IMR-90 (cell line): Measurements from ENCODE around the gene NCS1. TPM values are rescaled to one million over a fixed set of nuclear protein-coding genes. Genes with fewer than 3 reads are reported as not detected.

ENCODE experiments used
- polyA plus RNA-seq, 3 experiments: library from polyadenylated mRNA; depleted of rRNA; stranded (reverse); fragments of >200 nt; gene quantifications; 2 replicates each; pipeline ENCODE4 v1.2.3, GENCODE V29; 2012; ENCODE audit warnings: low replicate concordance in 1 of 3
- total RNA-seq: library from RNA; depleted of rRNA; stranded (reverse); fragments of >200 nt; gene quantifications from 2 replicates; pipeline ENCODE4 v1.2.3, GENCODE V29; 2012
- TF ChIP-seq, protein P1 (sequence below): conservative IDR thresholded peaks from 2 replicates; pipeline ENCODE4 v1.5.1; 2012; ENCODE audit warnings: mild to moderate bottlenecking, low read depth, low read length, improper control_type of control experiment

NCS1 gene
- total and polyA plus RNA-seq, 2 of the 4 experiments (the other 2 are of a cell fraction), result 41.0 to 60.5 TPM

DNA sequence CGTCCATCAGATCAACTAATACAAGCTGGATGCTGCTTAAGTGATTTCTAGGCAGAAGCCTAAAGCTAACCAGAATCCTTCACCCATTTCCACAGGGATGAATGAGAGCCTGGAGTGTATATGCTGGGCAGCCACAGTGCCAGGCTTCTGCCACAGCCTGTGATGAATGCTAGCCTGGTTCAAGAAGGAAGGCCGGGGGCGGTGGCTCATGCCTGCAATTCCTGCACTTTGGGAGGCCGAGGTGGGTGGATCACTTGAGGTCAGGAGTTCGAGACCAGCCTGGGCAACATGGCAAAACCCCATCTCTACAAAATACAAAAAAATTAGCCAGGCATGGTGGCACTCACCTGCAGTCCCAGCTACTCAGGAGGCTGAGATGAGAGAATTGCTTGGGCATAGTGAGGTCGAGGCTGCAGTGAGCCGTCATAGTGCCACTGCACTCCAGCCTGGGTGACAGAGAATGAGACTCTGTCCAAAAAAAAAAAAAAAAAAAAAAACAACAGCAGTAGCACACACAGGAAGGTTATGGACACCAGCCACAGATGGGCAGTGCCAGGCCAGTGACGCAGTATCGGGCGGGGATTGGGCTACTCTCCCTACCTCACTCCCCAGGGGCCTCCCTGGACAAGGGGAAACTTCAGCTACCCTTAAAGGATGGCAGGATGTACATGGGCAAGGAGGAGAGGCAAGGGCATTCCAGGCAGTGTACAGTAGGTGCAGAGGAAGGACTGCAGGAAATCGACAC, 70.2 kb downstream of the NCS1 start (continued):
- TF ChIP-seq, protein P1, sequence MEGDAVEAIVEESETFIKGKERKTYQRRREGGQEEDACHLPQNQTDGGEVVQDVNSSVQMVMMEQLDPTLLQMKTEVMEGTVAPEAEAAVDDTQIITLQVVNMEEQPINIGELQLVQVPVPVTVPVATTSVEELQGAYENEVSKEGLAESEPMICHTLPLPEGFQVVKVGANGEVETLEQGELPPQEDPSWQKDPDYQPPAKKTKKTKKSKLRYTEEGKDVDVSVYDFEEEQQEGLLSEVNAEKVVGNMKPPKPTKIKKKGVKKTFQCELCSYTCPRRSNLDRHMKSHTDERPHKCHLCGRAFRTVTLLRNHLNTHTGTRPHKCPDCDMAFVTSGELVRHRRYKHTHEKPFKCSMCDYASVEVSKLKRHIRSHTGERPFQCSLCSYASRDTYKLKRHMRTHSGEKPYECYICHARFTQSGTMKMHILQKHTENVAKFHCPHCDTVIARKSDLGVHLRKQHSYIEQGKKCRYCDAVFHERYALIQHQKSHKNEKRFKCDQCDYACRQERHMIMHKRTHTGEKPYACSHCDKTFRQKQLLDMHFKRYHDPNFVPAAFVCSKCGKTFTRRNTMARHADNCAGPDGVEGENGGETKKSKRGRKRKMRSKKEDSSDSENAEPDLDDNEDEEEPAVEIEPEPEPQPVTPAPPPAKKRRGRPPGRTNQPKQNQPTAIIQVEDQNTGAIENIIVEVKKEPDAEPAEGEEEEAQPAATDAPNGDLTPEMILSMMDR, result no peak
